ENCODE data around the gene OR3A3.
A peak's percentile ranks its signal among the peaks of the same experiment; 100 is the strongest.
"Not testable (repeated sequence)": the region's sequence is repeated elsewhere in the genome, so short reads cannot be mapped to it uniquely, and the experiment has no call there.

Gene OR3A3

DNA sequence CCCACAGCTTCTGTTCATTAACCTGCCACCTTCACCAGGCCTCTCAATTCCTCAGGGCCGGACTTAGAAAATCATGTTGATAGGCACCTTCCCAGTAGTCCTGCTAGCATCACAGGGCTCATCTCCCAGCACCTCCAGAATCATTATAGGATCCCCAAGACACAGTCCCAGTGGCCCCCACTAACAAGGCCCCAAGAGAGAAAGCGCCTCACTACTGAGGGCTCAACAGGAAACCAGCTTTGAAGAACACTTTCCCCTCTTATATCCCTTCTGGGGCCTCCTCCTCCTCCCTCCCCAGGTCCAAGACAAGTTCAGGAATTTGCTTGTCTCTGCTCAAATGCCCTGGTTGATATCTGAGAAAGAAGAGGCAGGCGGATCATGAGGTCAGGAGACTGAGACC is at the start of gene OR3A3:
OR3A3 (plus strand) TSS at position 301 of the 400 bp plus-strand sequence.
- DNase-seq (ENCODE audit: low spot score), result no peak

DNA sequence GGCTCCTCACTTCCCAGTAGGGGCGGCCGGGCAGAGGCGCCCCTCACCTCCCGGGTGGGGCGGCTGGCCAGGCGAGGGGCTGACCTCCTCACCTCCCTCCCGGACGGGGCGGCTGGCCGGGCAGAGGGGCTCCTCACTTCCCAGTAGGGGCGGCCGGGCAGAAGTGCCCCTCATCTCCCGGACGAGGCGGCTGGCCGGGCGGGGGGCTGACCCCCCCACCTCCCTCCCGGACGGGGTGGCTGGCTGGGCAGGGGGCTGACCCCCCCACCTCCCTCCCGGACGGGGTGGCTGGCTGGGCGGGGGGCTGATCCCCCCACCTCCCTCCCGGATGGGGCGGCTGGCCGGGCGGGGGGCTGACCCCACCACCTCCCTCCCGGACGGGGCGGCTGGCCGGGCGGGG is 40.0 kb upstream of the OR3A3 start:
- not testable (repeated sequence) for DNase-seq (ENCODE audit: low spot score)

DNA sequence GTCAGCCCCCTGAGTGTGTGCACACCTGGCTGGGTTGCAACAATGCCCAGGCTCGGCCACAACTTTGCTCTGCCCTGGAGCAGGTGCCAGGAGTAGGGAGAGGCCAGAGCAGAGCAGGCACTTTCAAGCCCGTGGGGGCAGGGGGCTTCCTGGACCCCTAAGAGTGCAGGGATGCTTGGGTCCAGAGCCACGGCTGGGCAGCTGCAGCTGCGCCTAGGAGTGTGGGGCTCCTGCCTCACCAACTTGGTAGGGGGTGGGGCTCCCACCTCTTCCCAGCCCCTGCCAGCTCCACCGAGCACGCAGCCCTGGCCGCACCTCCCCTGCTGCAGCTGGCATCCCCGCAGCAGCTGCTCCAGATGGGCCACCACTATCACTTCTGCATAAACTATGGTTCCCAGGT is 32.8 kb upstream of the OR3A3 start:
- no peak for DNase-seq (ENCODE audit: low spot score)

DNA sequence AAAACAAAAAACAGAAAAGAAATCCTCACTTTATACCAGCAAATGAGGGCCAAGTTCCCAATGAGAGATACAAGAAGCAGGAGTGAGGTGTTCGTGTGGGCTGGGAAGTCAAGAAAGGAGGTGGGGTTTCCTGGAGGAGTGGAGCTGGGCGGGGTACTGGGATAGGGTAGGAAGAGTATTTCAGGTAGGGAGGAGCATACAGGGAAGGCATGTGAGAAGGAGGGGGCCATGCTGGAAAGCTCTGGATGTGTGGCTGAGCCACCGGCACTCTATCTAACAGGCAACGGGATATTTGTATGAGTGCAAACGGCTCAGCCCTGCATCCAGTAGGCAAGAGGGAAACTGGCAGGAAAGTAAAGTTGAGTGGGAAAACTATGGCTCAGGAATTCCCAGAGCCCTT is 29.2 kb upstream of the OR3A3 start:
- DNase-seq (ENCODE audit: low spot score), result no peak

DNA sequence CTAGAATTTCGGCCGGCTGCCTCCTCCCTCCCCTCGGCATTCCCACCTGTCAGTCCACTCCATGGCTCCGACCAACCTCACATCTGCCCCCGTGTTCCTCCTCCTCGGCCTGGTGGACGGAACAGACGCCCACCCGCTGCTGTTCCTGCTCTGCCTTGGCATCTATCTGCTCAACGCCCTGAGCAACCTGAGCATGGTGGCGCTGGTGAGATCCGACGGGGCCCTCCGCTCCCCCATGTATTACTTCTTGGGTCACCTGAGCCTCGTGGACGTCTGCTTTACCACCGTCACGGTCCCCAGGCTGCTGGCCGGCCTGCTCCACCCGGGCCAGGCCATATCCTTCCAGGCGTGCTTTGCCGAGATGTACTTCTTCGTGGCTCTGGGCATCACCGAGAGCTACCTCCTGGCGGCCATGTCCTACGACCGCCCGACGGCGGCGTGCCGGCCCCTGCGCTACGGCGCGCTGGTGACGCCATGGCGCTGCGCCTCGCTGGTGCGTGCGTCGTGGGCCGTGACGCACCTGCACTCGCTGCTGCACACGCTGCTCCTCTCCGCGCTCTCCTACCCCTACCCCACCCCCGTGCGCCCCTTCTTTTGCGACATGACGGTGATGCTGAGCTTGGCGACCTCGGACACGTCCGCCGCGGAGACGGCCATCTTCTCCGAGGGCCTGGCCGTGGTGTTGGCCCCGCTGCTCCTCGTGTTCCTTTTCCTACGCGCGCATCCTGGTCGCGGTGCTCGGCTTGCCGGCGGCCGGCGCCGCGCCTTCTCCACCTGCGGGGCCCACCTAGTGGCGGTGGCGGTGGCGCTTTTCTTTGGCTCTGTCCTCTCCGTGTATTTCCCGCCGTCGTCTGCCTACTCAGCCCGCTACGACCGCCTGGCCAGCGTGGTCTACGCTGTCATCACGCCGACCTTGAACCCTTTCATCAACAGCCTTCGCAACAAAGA is 25.0 kb upstream of the OR3A3 start, which contains the start of gene OR3A2:
OR3A2 (minus strand) TSS at position 440 of the 948 bp plus-strand sequence.
- peak; percentile 43 for DNase-seq (ENCODE audit: low spot score)

DNA sequence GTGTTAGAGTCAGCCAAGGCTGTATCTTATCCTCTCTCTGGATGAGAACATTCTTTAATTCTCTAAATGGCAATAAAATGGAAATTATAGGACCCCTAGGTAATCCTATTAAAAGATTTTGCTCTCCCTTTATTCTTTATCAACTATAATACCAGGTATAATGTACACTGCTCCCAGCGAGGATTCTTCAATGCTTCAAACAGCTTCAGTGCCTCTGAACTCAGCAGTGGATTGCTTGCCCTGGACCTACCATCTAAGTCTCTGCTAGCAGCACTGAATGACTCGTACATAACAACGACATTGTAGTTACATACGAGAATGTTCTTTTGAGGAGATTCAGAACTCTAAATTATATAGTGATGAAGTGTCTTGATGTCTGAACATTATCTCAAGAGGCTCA is 21.4 kb upstream of the OR3A3 start:
- DNase-seq (ENCODE audit: low spot score), result no peak

DNA sequence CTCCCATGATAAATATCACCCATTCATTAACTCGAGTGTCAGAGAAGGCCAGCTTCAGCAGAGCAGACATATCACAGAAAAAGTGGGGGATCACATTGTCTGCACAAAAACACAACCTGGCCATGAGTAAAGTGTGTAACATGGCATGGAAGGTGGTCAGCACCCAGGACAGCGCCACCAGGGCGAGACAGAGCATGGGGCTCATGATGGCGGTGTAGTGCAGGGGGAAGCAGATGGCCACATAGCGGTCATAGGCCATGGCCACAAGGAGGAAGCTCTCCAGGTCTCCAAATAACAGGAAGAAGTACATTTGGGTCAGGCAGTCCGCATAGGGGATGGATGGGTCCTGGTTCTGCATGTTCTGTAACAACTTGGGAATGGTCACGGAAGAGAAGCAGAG is 13.4 kb upstream of the OR3A3 start:
- DNase-seq (ENCODE audit: low spot score), result peak; percentile 18

GRCh38 chr17:3398310-3398709 is 12.9 kb upstream of the OR3A3 start, which contains the start of gene OR1E1:
OR1E1 (minus strand) TSS chr17:3398410; CDS start chr17:3398410, 0 bp downstream.
- DNase-seq (ENCODE audit: low spot score), result no peak

GRCh38 chr17:3400055-3400454 is 11.1 kb upstream of the OR3A3 start:
- no peak for DNase-seq (ENCODE audit: low spot score)

DNA sequence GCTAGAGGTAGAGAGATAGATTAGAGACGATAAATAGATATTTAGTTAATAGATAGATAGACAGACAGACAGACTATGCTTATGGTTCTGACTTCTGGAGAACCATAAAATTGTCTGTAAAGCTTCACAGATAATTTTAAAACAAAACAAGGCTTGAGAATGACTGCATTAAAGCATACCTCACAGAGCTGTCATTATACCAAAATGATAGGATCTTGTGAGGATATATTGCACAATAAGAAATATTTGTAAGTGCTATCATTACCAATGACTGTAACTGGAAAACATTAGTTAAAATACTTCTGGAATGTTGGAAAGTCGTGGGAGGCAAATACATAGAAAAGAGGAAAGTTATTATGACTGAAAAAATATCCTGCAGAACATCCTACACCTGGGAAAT is 9.4 kb upstream of the OR3A3 start:
- DNase-seq (ENCODE audit: low spot score), result no peak

DNA sequence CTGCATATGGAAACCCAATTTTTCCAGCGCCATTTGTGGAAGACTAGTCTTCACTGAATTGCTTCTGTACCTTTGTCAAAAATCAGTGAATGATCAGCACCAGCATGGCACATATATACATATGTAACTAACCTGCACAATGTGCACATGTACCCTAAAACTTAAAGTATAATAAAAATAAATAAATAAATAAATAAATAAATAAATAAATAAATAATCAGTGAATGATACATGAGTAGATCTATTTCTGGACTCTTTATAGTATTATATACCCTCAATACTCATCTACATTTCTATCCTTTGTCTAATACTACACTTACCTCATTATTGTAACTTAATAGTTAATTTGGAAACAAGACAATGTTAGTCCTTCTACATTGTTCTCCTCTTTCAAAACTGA is 7.3 kb upstream of the OR3A3 start:
- DNase-seq (ENCODE audit: low spot score), result not testable (repeated sequence)

- DNase-seq (ENCODE audit: low spot score), result not testable (repeated sequence)
Measured at GRCh38 chr17:3412216-3412615, 1.0 kb downstream of the OR3A3 start.

DNA sequence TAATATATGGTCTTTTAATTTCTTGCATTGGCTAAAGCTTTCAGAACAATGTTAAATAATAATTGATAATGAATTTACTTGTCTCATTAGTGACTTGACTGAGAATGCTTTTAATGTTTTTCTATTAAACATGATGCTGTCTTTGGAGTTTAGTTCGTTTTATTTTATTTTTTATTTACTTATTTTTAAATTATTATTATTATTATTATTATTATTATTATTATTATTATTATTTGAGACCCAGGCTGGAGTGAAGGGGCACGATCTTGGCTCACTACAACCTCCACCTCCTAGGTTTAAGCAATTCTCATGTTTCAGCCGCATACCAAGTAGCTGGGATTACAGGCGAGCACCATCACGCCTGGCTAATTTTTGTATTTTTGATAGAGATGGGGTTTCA is 4.4 kb downstream of the OR3A3 start:
- no peak for DNase-seq (ENCODE audit: low spot score)

DNA sequence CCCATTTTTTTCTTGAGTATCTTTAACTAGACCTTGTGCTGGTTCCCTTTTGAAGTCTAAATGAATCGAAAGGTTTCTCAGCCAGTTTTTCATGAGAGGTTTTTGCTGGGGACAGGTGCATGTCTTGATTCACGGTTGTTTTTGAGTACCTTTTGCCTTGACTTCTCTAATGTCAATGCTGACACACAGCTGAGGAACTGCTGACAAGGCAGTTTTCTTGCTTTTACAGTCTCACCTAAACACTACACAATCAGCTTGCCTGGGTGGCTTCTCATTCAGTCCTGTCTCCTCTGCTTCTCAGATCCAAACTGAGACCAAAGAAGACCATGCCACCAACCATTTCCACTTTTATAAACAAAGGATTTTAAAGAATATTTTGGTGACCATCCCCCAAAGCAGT is 7.1 kb downstream of the OR3A3 start:
- DNase-seq (ENCODE audit: low spot score), result no peak

- DNase-seq (ENCODE audit: low spot score), result peak; percentile 40
Measured at GRCh38 chr17:3433215-3433614, 22.0 kb downstream of the OR3A3 start.

- DNase-seq (ENCODE audit: low spot score), result no peak
Measured at GRCh38 chr17:3433741-3434140, 22.6 kb downstream of the OR3A3 start, which contains the start of gene OR1E2. OR1E2 (minus strand) TSS chr17:3433841; CDS start chr17:3433841, 0 bp downstream.

GRCh38 chr17:3438368-3438767 is 27.2 kb downstream of the OR3A3 start:
- DNase-seq (ENCODE audit: low spot score), result no peak

DNA sequence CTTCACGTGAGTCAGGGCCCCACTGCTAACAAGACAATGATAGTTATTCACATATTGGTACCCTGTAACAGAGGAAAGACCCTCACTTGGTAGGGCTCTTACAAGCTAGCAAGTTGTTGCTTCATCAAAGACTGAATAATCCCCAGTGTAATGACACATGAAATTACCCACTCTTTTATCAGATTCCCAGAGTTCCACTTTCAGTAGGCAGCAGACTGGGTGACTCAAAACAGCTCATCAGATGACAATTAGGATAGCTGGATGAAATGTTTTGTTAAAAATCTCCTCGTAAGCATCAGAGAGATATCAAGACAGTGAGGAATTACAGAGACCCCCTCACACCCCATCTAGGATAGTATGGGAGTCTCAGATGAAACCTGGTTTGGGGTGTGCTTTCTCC is 29.3 kb downstream of the OR3A3 start:
- DNase-seq (ENCODE audit: low spot score), result no peak

- peak; percentile 59 for DNase-seq (ENCODE audit: low spot score)
Measured at GRCh38 chr17:3447625-3448024, 36.5 kb downstream of the OR3A3 start.

- no peak for DNase-seq (ENCODE audit: low spot score)
Measured at GRCh38 chr17:3448059-3448665, 37.0 kb downstream of the OR3A3 start.

- not testable (repeated sequence) for DNase-seq (ENCODE audit: low spot score)
Measured at GRCh38 chr17:3466355-3466754, 55.2 kb downstream of the OR3A3 start.

GRCh38 chr17:3469529-3469928 is 58.4 kb downstream of the OR3A3 start:
- no peak for DNase-seq (ENCODE audit: low spot score)

- DNase-seq (ENCODE audit: low spot score), result no peak
Measured at GRCh38 chr17:3471599-3471998, 60.4 kb downstream of the OR3A3 start, which contains the start of gene SPATA22. SPATA22 (minus strand) TSS chr17:3471819; CDS start chr17:3469325, 2,494 bp downstream.

Measured in iPS-NIHi11 (cell line).